Liver (tissue), 9 donors: Measurements from ENCODE around the gene FBXO34. TPM values are rescaled to one million over a fixed set of nuclear protein-coding genes. Genes with fewer than 3 reads are reported as not detected.

Source experiments
- DNase-seq: peaks from one replicate; pipeline ENCODE4 v3.0.0-alpha.2; 2017; ENCODE audit warnings: low spot score
- H3K27ac ChIP-seq, 2 donors: one replicate each; pipeline ENCODE4 v1.7.0; 2013; ENCODE audit warnings: inconsistent platforms in 2 of 2, low read length in 2 of 2, control low read depth in 1 of 2, low read depth in 1 of 2, mild to moderate bottlenecking in 1 of 2
- H3K27me3 ChIP-seq, 4 donors: one replicate each; pipeline versions ENCODE4 v1.6.1 to v1.7.0; 2013; ENCODE audit warnings: low read length in 3 of 4, inconsistent platforms in 1 of 4, mild to moderate bottlenecking in 1 of 4, moderate library complexity in 1 of 4; ENCODE audit not compliant: control insufficient read depth in 4 of 4, insufficient read depth in 4 of 4
- H3K36me3 ChIP-seq, 4 donors: one replicate each; pipeline versions ENCODE4 v1.6.1 to v1.7.0; 2013; ENCODE audit warnings: low read length in 3 of 4, mild to moderate bottlenecking in 3 of 4, low read depth in 1 of 4, moderate library complexity in 1 of 4; ENCODE audit not compliant: control insufficient read depth in 4 of 4, insufficient read depth in 3 of 4
- H3K4me1 ChIP-seq, 4 donors: one replicate each; pipeline versions ENCODE4 v1.6.1 to v1.7.0; 2013; ENCODE audit warnings: low read length in 3 of 4, mild to moderate bottlenecking in 3 of 4, moderate library complexity in 1 of 4; ENCODE audit not compliant: control insufficient read depth in 4 of 4, insufficient read depth in 4 of 4
- H3K4me3 ChIP-seq, 3 donors: one replicate each; pipeline versions ENCODE4 v1.6.1 to v1.7.0; 2013; ENCODE audit warnings: low read length in 3 of 3, control low read depth in 1 of 3, low read depth in 1 of 3, mild to moderate bottlenecking in 1 of 3
- H3K9ac ChIP-seq, 2 donors: one replicate each; pipeline ENCODE4 v1.7.0; 2013; ENCODE audit warnings: low read length in 2 of 2, mild to moderate bottlenecking in 2 of 2, moderate library complexity in 2 of 2, control low read depth in 1 of 2, low read depth in 1 of 2
- H3K9me3 ChIP-seq, 4 donors: one replicate each; pipeline versions ENCODE4 v1.6.1 to v1.7.0; 2013; ENCODE audit warnings: low read length in 3 of 4; ENCODE audit not compliant: control insufficient read depth in 4 of 4
- ATF3 ChIP-seq: IDR thresholded peaks from 2 replicates; pipeline ENCODE4 v1.6.1; 2016; ENCODE audit warnings: antibody characterized with exemption
- CTCF ChIP-seq: fragments of 150-350 bp; IDR thresholded peaks from 2 replicates; pipeline ENCODE4 v1.5.1; 2017; ENCODE audit warnings: improper control_type of control experiment, low read depth, low read length; ENCODE audit not compliant: missing input control
- EGR1 ChIP-seq, 2 donors: IDR thresholded peaks; 2 replicates each; pipeline ENCODE4 v1.6.1; 2016 to 2018; ENCODE audit warnings: antibody characterized with exemption in 2 of 2, low read depth in 2 of 2
- FOXA1 ChIP-seq: IDR thresholded peaks from 2 replicates; pipeline ENCODE4 v1.6.1; 2016; ENCODE audit warnings: antibody characterized with exemption
- FOXA2 ChIP-seq: IDR thresholded peaks from 2 replicates; pipeline ENCODE4 v1.6.1; 2016; ENCODE audit warnings: antibody characterized with exemption
- GABPA ChIP-seq, 2 donors: IDR thresholded peaks in 1 of 2; conservative IDR thresholded peaks in 1 of 2; 2 replicates each; pipeline ENCODE4 v1.6.1; 2016; ENCODE audit warnings: antibody characterized with exemption in 2 of 2, mild to moderate bottlenecking in 1 of 2, moderate library complexity in 1 of 2
- HNF4A ChIP-seq, 2 donors: conservative IDR thresholded peaks; 2 replicates each; pipeline ENCODE4 v1.6.1; 2016; ENCODE audit warnings: antibody characterized with exemption in 2 of 2, mild to moderate bottlenecking in 2 of 2
- HNF4G ChIP-seq: IDR thresholded peaks from 2 replicates; pipeline ENCODE4 v1.6.1; 2016; ENCODE audit warnings: antibody characterized with exemption
- JUND ChIP-seq, 2 donors: IDR thresholded peaks; 2 replicates each; pipeline ENCODE4 v1.6.1; 2016; ENCODE audit warnings: antibody characterized with exemption in 2 of 2
- MAX ChIP-seq: IDR thresholded peaks from 2 replicates; pipeline ENCODE4 v1.6.1; 2016; ENCODE audit warnings: antibody characterized with exemption
- NR2F2 ChIP-seq: IDR thresholded peaks from 2 replicates; pipeline ENCODE4 v1.6.1; 2016; ENCODE audit warnings: antibody characterized with exemption
- RAD21 ChIP-seq, 2 donors: IDR thresholded peaks; 2 replicates each; pipeline ENCODE4 v1.6.1; 2016; ENCODE audit warnings: antibody characterized with exemption in 2 of 2, mild to moderate bottlenecking in 2 of 2
- REST ChIP-seq: IDR thresholded peaks from 2 replicates; pipeline ENCODE4 v1.6.1; 2016; ENCODE audit warnings: antibody characterized with exemption, mild to moderate bottlenecking
- RXRA ChIP-seq, 2 donors: IDR thresholded peaks; 2 replicates each; pipeline ENCODE4 v1.6.1; 2017 to 2018; ENCODE audit warnings: antibody characterized with exemption in 2 of 2, mild to moderate bottlenecking in 1 of 2
- SP1 ChIP-seq: IDR thresholded peaks from 2 replicates; pipeline ENCODE4 v1.6.1; 2018; ENCODE audit warnings: antibody characterized with exemption, mild to moderate bottlenecking
- TAF1 ChIP-seq: conservative IDR thresholded peaks from 2 replicates; pipeline ENCODE4 v1.6.1; 2016; ENCODE audit warnings: antibody characterized with exemption, mild to moderate bottlenecking
- YY1 ChIP-seq: IDR thresholded peaks from 2 replicates; pipeline ENCODE4 v1.6.1; 2016; ENCODE audit warnings: antibody characterized with exemption, mild to moderate bottlenecking
- ZBTB33 ChIP-seq: IDR thresholded peaks from 2 replicates; pipeline ENCODE4 v1.6.1; 2016; ENCODE audit warnings: antibody characterized with exemption
- WGBS: extraction: QIAGEN DNeasy Blood & Tissue Kit; methylation state at CpG from one replicate; pipeline ENCODE4 v1.1.7; 2013; 5-methylcytosine and 5-hydroxymethylcytosine counted together
- polyA plus RNA-seq, 2 donors: library from polyadenylated mRNA; stranded (reverse) in 1 of 2; unstranded in 1 of 2; fragments of 200-250 nt in 1 of 2; fragments of >200 nt in 1 of 2; fragmentation: Nextera tagmentation in 1 of 2; extraction: Ambion mirVana in 1 of 2; gene quantifications; one replicate each; pipeline versions ENCODE4 v1.2.1 to v1.2.3, GENCODE V29; 2013 to 2015
- total RNA-seq, 2 donors: library from RNA; depleted of rRNA; stranded (reverse); fragments of >200 nt; gene quantifications; one replicate each; pipeline ENCODE4 v1.2.3, GENCODE V29; 2014
- donor health status: healthy.
- donor health status: healthy.
- donor health status: healthy.
- donor health status: healthy.
- donor health status: healthy.

The FBXO34 gene
- total and polyA plus RNA-seq, 4 donors: 4.2 to 25.8 (median 10.1) TPM

GRCh38 chr14:55383541-55384140 lies 112.4 kb downstream of the FBXO34 start (continued):
- no peak for TF ChIP-seq ZBTB33

- Histone ChIP-seq H3K27ac (no peak overlapping the region), H3K9me3 (no peaks in the 10 kb centered on the region), H3K4me3 (no peak overlapping the region), H3K36me3 (peaks cover 6 to 49% (median 22%) of the 10 kb centered on the region in 4 donors), H3K9ac (no peak overlapping the region), H3K4me1 (no peaks in the 10 kb centered on the region), H3K27me3 (no peaks in the 10 kb centered on the region)
- TF ChIP-seq FOXA2 (no peak), RXRA (IDR thresholded peaks at IDR 0.05) (no peak), HNF4A (conservative IDR thresholded peaks at IDR 0.05) (no peak), MAX (no peak), GABPA (IDR thresholded peaks at IDR 0.05 in 1 of 2, conservative IDR thresholded peaks at IDR 0.05 in 1 of 2) (no peak), CTCF (no peak), NR2F2 (no peak), SP1 (no peak), TAF1 (no peak), ZBTB33 (no peak), YY1 (no peak), EGR1 (IDR thresholded peaks at IDR 0.05; ENCODE audit: low read depth in 2 of 2) (no peak), REST (no peak), HNF4G (no peak), JUND (IDR thresholded peaks at IDR 0.05) (no peak), ATF3 (no peak), FOXA1 (no peak), RAD21 (IDR thresholded peaks at IDR 0.05) (no peak)
- DNase-seq: no peak
- WGBS: 81% methylated on average over 3 of the region's 3 CpGs
Measured at GRCh38 chr14:55384536-55384935, 113.3 kb downstream of the FBXO34 start.
